Stomach smooth muscle (tissue), 2 donors: Measurements from ENCODE around the gene MIA3.

ENCODE experiments used
- H3K27ac ChIP-seq: one replicate; pipeline ENCODE4 v1.7.0; 2013; ENCODE audit warnings: mild to moderate bottlenecking, low read length, inconsistent platforms
- H3K27me3 ChIP-seq, 2 donors: one replicate each; pipeline ENCODE4 v1.7.0; 2013; ENCODE audit warnings: low read length in 2 of 2; ENCODE audit not compliant: insufficient read depth in 2 of 2, control insufficient read depth in 1 of 2
- H3K36me3 ChIP-seq, 2 donors: one replicate each; pipeline ENCODE4 v1.7.0; 2013; ENCODE audit warnings: low read length in 2 of 2; ENCODE audit not compliant: control insufficient read depth in 2 of 2, insufficient read depth in 2 of 2
- H3K4me1 ChIP-seq: one replicate; pipeline ENCODE4 v1.7.0; 2013; ENCODE audit warnings: low read length; ENCODE audit not compliant: control insufficient read depth, insufficient read depth
- H3K4me3 ChIP-seq, 2 donors: one replicate each; pipeline ENCODE4 v1.7.0; 2013; ENCODE audit warnings: low read length in 2 of 2
- H3K9ac ChIP-seq, 2 donors: one replicate each; pipeline ENCODE4 v1.7.0; 2013; ENCODE audit warnings: low read length in 2 of 2, mild to moderate bottlenecking in 1 of 2
- H3K9me3 ChIP-seq, 2 donors: one replicate each; pipeline ENCODE4 v1.7.0; 2013; ENCODE audit warnings: low read length in 2 of 2; ENCODE audit not compliant: control insufficient read depth in 2 of 2
- donor health status: healthy.
- donor health status: Pancreatic carcinoma.

MIA3 gene

DNA sequence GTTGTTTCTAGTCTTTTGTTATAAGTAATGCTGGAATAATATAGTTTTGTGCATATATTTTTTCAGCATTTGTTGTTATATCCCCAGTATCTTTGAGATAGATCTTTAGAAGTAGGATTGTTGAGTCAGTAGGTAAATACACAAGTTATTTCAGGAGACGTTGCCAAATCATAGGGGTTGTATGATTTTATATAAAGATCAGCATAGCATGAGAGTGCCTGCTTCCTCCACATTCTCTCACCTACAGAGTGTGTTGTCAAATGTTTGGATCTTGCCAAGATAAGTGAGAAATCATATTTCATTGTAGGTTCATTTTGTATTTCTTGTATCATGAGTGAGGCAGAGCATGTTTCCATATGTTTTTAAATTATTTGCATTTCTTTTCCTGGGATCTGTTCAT is 24.6 kb downstream of the MIA3 start:
- no peak overlapping the region for H3K27ac ChIP-seq
- peaks cover 4% of the 10 kb centered on the region for H3K4me1 ChIP-seq
- H3K9ac ChIP-seq: no peak overlapping the region
- H3K27me3 ChIP-seq: no peaks in the 10 kb centered on the region
- H3K36me3 ChIP-seq: peaks cover 0 to 9% of the 10 kb centered on the region in 2 donors
- no peak overlapping the region for H3K4me3 ChIP-seq
- H3K9me3 ChIP-seq: no peaks in the 10 kb centered on the region

DNA sequence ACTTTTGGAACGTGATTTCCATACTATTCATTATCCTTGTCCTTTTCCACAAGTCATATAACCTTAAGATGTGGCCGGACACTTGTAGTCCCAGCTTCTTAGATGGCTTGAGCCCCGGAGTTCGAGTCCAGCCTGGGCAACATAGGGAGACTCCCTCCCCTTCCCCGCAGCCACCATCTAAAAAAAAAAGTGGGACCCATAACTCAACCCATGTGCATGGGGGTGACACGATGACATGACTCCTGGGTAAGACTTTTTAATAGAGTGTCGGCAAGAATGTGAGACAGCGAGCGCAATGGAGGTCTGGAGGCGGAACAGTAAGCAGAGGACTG is 25.7 kb downstream of the MIA3 start:
- peak overlapping the region; percentile 88 for H3K27ac ChIP-seq
- H3K27me3 ChIP-seq: no peaks in the 10 kb centered on the region
- no peaks in the 10 kb centered on the region for H3K9me3 ChIP-seq
- H3K9ac ChIP-seq: peak overlapping the region; percentile 86 to 100
- H3K36me3 ChIP-seq: peaks cover 0 to 3% of the 10 kb centered on the region in 2 donors
- peaks cover 4% of the 10 kb centered on the region for H3K4me1 ChIP-seq
- peak overlapping the region; percentile 93 to 100 for H3K4me3 ChIP-seq

- H3K27ac ChIP-seq: peak overlapping the region; percentile 88
- H3K9ac ChIP-seq: peak overlapping the region; percentile 96 to 100
- H3K36me3 ChIP-seq: peaks cover 0 to 3% of the 10 kb centered on the region in 2 donors
- no peaks in the 10 kb centered on the region for H3K9me3 ChIP-seq
- peaks cover 4% of the 10 kb centered on the region for H3K4me1 ChIP-seq
- H3K4me3 ChIP-seq: peak overlapping the region; percentile 93 to 100
- H3K27me3 ChIP-seq: no peaks in the 10 kb centered on the region
Observed at GRCh38 chr1:222643938-222644635, 26.2 kb downstream of the MIA3 start.

DNA sequence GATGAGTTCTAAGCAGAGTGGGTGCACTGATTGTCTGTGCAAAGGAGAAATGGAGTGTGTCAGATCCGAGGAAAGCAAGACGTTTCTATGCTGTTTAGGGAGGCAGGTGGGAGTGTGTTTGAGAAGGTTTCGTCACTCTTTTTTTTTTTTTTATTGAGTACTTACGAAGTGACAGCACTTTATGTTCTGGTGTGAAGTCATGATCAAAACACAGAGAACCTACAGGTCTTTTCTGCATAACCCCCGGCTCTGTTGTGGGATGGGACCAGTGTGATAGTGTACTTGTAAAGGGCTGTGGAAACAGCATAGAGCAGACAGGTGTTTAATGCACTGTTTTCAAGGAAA is 26.7 kb downstream of the MIA3 start:
- H3K9me3 ChIP-seq: no peaks in the 10 kb centered on the region
- peaks cover under 1 to 4% of the 10 kb centered on the region in 2 donors for H3K36me3 ChIP-seq
- peak overlapping the region; percentile 93 to 100 for H3K4me3 ChIP-seq
- H3K4me1 ChIP-seq: peaks cover 4% of the 10 kb centered on the region
- no peaks in the 10 kb centered on the region for H3K27me3 ChIP-seq
- peak overlapping the region; percentile 88 for H3K27ac ChIP-seq
- H3K9ac ChIP-seq: peak overlapping the region; percentile 96 to 100

DNA sequence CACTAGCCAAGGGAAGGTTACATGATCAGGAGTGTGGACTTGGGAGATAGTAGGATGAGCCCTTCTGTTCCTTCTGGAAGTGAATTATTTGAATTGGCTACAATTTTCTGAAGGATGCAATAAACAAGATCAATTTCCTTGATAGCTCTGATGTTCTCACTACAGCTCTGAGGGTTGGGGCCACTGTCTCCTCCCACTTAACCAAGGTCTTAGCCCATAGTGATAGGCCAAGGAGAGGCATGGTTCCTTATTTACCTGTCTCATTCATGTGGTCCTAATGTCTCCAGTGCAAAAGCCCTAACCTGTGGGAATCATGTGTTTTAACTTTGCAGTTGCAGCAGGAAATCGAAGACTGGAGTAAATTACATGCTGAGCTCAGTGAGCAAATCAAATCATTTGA is 34.8 kb downstream of the MIA3 start:
- no peak overlapping the region for H3K4me3 ChIP-seq
- no peak overlapping the region for H3K9ac ChIP-seq
- no peaks in the 10 kb centered on the region for H3K27me3 ChIP-seq
- no peak overlapping the region for H3K27ac ChIP-seq
- peaks cover 35 to 55% of the 10 kb centered on the region in 2 donors for H3K36me3 ChIP-seq
- H3K9me3 ChIP-seq: no peaks in the 10 kb centered on the region
- H3K4me1 ChIP-seq: no peaks in the 10 kb centered on the region

GRCh38 chr1:222653178-222653827 is 35.4 kb downstream of the MIA3 start:
- H3K27me3 ChIP-seq: no peaks in the 10 kb centered on the region
- H3K27ac ChIP-seq: no peak overlapping the region
- H3K4me1 ChIP-seq: no peaks in the 10 kb centered on the region
- H3K9me3 ChIP-seq: no peaks in the 10 kb centered on the region
- H3K36me3 ChIP-seq: peaks cover 35 to 60% of the 10 kb centered on the region in 2 donors
- no peak overlapping the region for H3K4me3 ChIP-seq
- no peak overlapping the region for H3K9ac ChIP-seq

DNA sequence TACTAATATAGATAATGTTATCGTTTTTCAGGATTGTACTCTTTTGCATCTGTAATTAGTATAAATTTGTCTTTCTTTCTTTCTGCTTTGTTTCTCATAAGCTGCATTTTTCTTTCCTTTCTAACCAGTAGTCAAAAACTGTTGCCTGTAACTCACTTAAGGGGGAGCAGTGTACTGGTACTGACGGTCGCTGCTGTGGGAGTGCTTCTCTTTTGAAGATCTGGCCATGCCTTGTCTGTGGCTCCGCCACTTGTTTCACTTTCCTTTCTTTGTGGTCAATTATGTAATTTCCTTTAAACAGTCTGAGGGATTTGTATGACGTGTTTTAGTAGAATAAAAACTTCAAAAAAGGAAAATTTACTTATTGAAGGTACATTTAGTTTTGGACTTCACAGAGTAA is 37.0 kb downstream of the MIA3 start:
- no peaks in the 10 kb centered on the region for H3K27me3 ChIP-seq
- no peaks in the 10 kb centered on the region for H3K4me1 ChIP-seq
- no peak overlapping the region for H3K9ac ChIP-seq
- no peaks in the 10 kb centered on the region for H3K9me3 ChIP-seq
- no peak overlapping the region for H3K27ac ChIP-seq
- H3K36me3 ChIP-seq: peaks cover 40 to 64% of the 10 kb centered on the region in 2 donors
- H3K4me3 ChIP-seq: no peak overlapping the region

DNA sequence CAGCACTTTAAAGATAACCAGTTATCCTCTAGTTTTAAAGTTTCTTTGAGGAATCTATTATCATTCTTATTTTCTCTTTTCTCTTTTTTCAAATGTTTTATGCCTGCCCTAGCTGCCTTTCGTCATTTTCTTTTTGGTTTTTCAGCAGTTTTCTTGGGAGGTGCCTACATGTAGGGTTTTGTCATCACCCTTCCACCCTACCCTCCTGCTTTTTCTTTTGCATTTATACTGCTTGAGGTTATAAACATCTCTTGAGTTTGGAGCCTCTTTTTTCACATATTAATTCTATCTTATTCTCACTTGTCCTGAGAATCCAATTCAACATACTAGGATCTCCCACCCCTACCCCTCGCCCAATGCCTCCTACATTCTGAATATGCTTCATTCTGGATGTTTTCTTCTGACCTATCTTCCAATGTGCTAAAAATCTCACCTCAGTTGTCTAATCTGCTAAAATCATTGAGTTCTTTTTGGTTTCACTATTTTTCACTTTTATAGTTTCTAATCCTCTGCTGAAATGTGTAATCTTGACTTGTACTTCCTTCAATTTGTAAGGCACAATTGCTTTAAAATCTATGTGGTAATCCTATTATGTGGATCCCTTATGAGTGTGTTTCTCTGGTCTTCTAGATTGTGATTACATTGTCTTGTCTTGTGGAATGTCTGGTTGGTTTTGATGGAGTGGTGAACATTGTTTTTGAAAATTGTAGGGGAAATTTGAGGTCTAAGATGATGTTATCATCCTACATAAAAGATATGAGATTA is 38.7 kb downstream of the MIA3 start:
- Histone ChIP-seq H3K27me3 (no peaks in the 10 kb centered on the region), H3K9me3 (no peaks in the 10 kb centered on the region), H3K27ac (no peak overlapping the region), H3K4me1 (no peaks in the 10 kb centered on the region), H3K9ac (no peak overlapping the region), H3K36me3 (peaks cover 49 to 74% of the 10 kb centered on the region in 2 donors), H3K4me3 (no peak overlapping the region)

GRCh38 chr1:222657899-222658298 is 40.0 kb downstream of the MIA3 start:
- no peaks in the 10 kb centered on the region for H3K4me1 ChIP-seq
- no peak overlapping the region for H3K4me3 ChIP-seq
- no peak overlapping the region for H3K9ac ChIP-seq
- peaks cover 53 to 74% of the 10 kb centered on the region in 2 donors for H3K36me3 ChIP-seq
- H3K27me3 ChIP-seq: no peaks in the 10 kb centered on the region
- no peak overlapping the region for H3K27ac ChIP-seq
- no peaks in the 10 kb centered on the region for H3K9me3 ChIP-seq

DNA sequence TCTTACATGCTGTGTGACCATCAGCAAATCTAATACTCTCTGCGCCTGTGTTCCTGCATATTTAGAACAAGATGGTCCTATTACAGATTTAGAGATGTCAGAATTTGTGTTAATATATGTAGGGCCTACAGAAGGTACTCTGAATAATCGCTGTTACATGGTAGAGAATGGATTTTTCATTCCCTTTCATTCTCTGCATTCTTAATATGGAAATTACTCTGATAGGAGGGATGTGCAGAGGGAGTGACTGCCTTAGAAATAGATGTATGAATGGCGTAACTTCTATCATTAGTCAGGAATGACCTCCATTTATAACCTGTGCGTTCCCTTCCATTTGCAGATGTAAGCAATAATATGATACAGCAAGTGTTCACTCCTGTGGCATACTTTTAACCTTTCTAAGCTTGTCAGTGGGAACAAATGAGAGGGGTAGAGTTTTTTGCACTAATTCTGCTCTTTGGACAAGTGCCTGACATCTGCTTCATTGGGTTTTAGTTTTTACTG is 45.6 kb downstream of the MIA3 start:
- no peaks in the 10 kb centered on the region for H3K27me3 ChIP-seq
- H3K4me1 ChIP-seq: no peaks in the 10 kb centered on the region
- no peak overlapping the region for H3K9ac ChIP-seq
- no peak overlapping the region for H3K27ac ChIP-seq
- H3K9me3 ChIP-seq: no peaks in the 10 kb centered on the region
- H3K36me3 ChIP-seq: peaks cover 58 to 62% of the 10 kb centered on the region in 2 donors
- H3K4me3 ChIP-seq: no peak overlapping the region
